K562 (cell line): ENCODE measurements around the gene USP49. TPM values are rescaled to one million over a fixed set of nuclear protein-coding genes. Genes with fewer than 3 reads are reported as not detected.

Source experiments
- BACH1 ChIP-seq: fragments of 200-800 bp; sonication (Bioruptor generic); IDR thresholded peaks from 2 replicates; pipeline ENCODE4 v1.6.1; 2016; ENCODE audit warnings: missing genetic modification characterization, missing compliant biosample characterization
- CHD1 ChIP-seq: fragments of 200-600 bp; sonication (generic); IDR thresholded peaks from one replicate; pipeline ENCODE4 v1.6.1; 2012; ENCODE audit warnings: mild to moderate bottlenecking, moderate library complexity, low read length, inconsistent platforms
- DACH1 ChIP-seq: fragments of 450-650 bp; IDR thresholded peaks from 2 replicates; pipeline ENCODE4 v1.6.1; 2018; ENCODE audit not compliant: partially characterized antibody
- DDX20 ChIP-seq: fragments of 450-650 bp; IDR thresholded peaks from 2 replicates; pipeline ENCODE4 v1.6.1; 2016; ENCODE audit warnings: missing genetic modification characterization, low read depth, mild to moderate bottlenecking, missing compliant biosample characterization, moderate library complexity
- ELF1 ChIP-seq: fragments of 200-800 bp; sonication (Bioruptor generic); IDR thresholded peaks from 2 replicates; pipeline ENCODE4 v1.6.1; 2016; ENCODE audit warnings: missing genetic modification characterization, missing compliant biosample characterization
- FOXK1 ChIP-seq: sonication (generic); formaldehyde crosslinking; IDR thresholded peaks from 2 replicates; pipeline ENCODE4 v1.8.0; 2022; ENCODE audit warnings: missing genetic modification reagents, mild to moderate bottlenecking, borderline replicate concordance
- MYBL2 ChIP-seq, 2 experiments: fragments of 450-650 bp in 1 of 2; sonication (generic) in 1 of 2; formaldehyde crosslinking in 1 of 2; IDR thresholded peaks; 2 replicates each; pipeline versions ENCODE4 v1.6.1 to v1.8.1; 2017 to 2022; ENCODE audit warnings: borderline replicate concordance in 1 of 2, inconsistent platforms in 1 of 2, low read depth in 1 of 2, mild to moderate bottlenecking in 1 of 2, missing genetic modification reagents in 1 of 2, moderate library complexity in 1 of 2
- NONO ChIP-seq, 2 experiments: fragments of 200-400 bp in 1 of 2; fragments of 450-650 bp in 1 of 2; formaldehyde crosslinking in 1 of 2; IDR thresholded peaks; 2 replicates each; pipeline ENCODE4 v1.6.1; 2017; ENCODE audit warnings: low read depth in 2 of 2, mild to moderate bottlenecking in 2 of 2, moderate library complexity in 2 of 2, low read length in 1 of 2
- RAD21 ChIP-seq, 2 experiments: fragments of 250-450 bp in 1 of 2; fragments of 450-650 bp in 1 of 2; sonication (Bioruptor Pico) in 1 of 2; formaldehyde crosslinking in 1 of 2; IDR thresholded peaks in 1 of 2; conservative IDR thresholded peaks in 1 of 2; 2 replicates each; pipeline versions ENCODE4 v1.4.0 to v1.8.0; 2020 to 2022; ENCODE audit warnings: mild to moderate bottlenecking in 2 of 2, moderate library complexity in 1 of 2
- TRIM28 ChIP-seq: fragments of 450-650 bp; IDR thresholded peaks from 2 replicates; pipeline ENCODE4 v1.6.1; 2017
- ZMIZ1 ChIP-seq, 2 experiments: fragments of 150-350 bp in 1 of 2; IDR thresholded peaks; 2 replicates each; pipeline ENCODE4 v1.6.1; 2012 to 2016; ENCODE audit warnings: low read depth in 2 of 2, low read length in 2 of 2, mild to moderate bottlenecking in 1 of 2, moderate library complexity in 1 of 2
- ZNF583 ChIP-seq: fragments of 250-450 bp; sonication (Bioruptor Pico); IDR thresholded peaks from 2 replicates; pipeline ENCODE4 v1.4.0; 2020
- polyA plus RNA-seq, 8 experiments: library from polyadenylated mRNA; depleted of rRNA in 4 of 8; stranded (reverse) in 5 of 8; unstranded in 3 of 8; fragments of >200 nt; fragmentation: Nextera tagmentation in 2 of 8; fragmentation: Illumina TruSeq in 1 of 8; extraction: Ambion mirVana in 2 of 8; extraction: Trizol in 1 of 8; gene quantifications; 2 replicates each; pipeline versions ENCODE4 v1.2.1 to v1.2.3, GENCODE V29; 2011 to 2014; ENCODE audit warnings: inconsistent platforms in 1 of 8, missing spikeins in 1 of 8
- total RNA-seq, 7 experiments: library from RNA; depleted of rRNA in 6 of 7; stranded (reverse); fragments of >200 nt in 6 of 7; fragmentation: Illumina TruSeq in 2 of 7; extraction: Trizol in 2 of 7; gene quantifications; 2 replicates each; pipeline versions ENCODE4 v1.2.1 to v1.2.3, GENCODE V29; 2011 to 2021; ENCODE audit warnings: low replicate concordance in 1 of 7
- TF ChIP-seq, protein P1 (sequence below): sonication (generic); formaldehyde crosslinking; IDR thresholded peaks from 2 replicates; pipeline ENCODE4 v1.8.0; 2022; ENCODE audit warnings: mild to moderate bottlenecking, missing genetic modification reagents
- TF ChIP-seq, protein P2 (sequence below): fragments of 450-650 bp; IDR thresholded peaks from 2 replicates; pipeline ENCODE4 v1.6.1; 2018; ENCODE audit not compliant: partially characterized antibody

USP49 gene
- total and polyA plus RNA-seq, 9 of the 15 experiments (the other 6 are each of a cell fraction or from before 2014, with no cell fraction given), result 1.0 to 9.9 (median 6.5) TPM

GRCh38 chr6:41936073-41936837, 41.1 kb upstream of the USP49 start (continued):
- peak; percentile 87 to 90 for TF ChIP-seq RAD21 (CRISPR knock-in tag; conservative IDR thresholded peaks at IDR 0.05 in 1 of 2, IDR thresholded peaks at IDR 0.05 in 1 of 2)
- TF ChIP-seq, protein P1, sequence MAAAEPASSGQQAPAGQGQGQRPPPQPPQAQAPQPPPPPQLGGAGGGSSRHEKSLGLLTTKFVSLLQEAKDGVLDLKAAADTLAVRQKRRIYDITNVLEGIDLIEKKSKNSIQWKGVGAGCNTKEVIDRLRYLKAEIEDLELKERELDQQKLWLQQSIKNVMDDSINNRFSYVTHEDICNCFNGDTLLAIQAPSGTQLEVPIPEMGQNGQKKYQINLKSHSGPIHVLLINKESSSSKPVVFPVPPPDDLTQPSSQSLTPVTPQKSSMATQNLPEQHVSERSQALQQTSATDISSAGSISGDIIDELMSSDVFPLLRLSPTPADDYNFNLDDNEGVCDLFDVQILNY (CRISPR knock-in tag), result peak; percentile 61; the same call in 1 of the 2 replicates
- TF ChIP-seq CHD1, result no peak
- peak in 1 of 2 experiments; percentile 70; a peak in 1 of 4 replicates for TF ChIP-seq ZMIZ1 (IDR thresholded peaks at IDR 0.05; ENCODE audit: low read depth in 2 of 2, low read length in 2 of 2)
- TF ChIP-seq DACH1, result peak; percentile 15
- no peak; the same call in 1 of the 2 replicates for TF ChIP-seq FOXK1 (CRISPR knock-in tag)
- TF ChIP-seq ZNF583 (CRISPR knock-in tag), result peak; percentile 17; the same call in 1 of the 2 replicates
- TF ChIP-seq, protein P2, sequence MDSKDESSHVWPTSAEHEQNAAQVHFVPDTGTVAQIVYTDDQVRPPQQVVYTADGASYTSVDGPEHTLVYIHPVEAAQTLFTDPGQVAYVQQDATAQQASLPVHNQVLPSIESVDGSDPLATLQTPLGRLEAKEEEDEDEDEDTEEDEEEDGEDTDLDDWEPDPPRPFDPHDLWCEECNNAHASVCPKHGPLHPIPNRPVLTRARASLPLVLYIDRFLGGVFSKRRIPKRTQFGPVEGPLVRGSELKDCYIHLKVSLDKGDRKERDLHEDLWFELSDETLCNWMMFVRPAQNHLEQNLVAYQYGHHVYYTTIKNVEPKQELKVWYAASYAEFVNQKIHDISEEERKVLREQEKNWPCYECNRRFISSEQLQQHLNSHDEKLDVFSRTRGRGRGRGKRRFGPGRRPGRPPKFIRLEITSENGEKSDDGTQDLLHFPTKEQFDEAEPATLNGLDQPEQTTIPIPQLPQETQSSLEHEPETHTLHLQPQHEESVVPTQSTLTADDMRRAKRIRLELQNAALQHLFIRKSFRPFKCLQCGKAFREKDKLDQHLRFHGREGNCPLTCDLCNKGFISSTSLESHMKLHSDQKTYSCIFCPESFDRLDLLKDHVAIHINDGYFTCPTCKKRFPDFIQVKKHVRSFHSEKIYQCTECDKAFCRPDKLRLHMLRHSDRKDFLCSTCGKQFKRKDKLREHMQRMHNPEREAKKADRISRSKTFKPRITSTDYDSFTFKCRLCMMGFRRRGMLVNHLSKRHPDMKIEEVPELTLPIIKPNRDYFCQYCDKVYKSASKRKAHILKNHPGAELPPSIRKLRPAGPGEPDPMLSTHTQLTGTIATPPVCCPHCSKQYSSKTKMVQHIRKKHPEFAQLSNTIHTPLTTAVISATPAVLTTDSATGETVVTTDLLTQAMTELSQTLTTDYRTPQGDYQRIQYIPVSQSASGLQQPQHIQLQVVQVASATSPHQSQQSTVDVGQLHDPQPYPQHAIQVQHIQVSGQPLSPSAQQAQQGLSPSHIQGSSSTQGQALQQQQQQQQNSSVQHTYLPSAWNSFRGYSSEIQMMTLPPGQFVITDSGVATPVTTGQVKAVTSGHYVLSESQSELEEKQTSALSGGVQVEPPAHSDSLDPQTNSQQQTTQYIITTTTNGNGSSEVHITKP, result peak; percentile 87
- TF ChIP-seq DDX20 (tag), result no peak
- 0 out of 2 replicates have a peak, but pooled peaks have one; percentile 56 for TF ChIP-seq TRIM28
- TF ChIP-seq MYBL2 (IDR thresholded peaks at IDR 0.05; ENCODE audit: low read depth), result no peak
- TF ChIP-seq MYBL2 (CRISPR knock-in tag; IDR thresholded peaks at IDR 0.05; ENCODE audit: borderline replicate concordance), result no peak
- TF ChIP-seq BACH1 (tag), result no peak; the same call in 1 of the 2 replicates
- no peak for TF ChIP-seq ELF1 (tag)
- TF ChIP-seq NONO (IDR thresholded peaks at IDR 0.05; ENCODE audit: low read depth in 2 of 2, low read length in 1 of 2), result 0 out of 4 replicates have a peak, but pooled peaks of 1 of the 2 experiments have one; percentile 16
